ENCODE data around the gene PCDHGA1. TPM values are rescaled to one million over a fixed set of nuclear protein-coding genes. Genes with fewer than 3 reads are reported as not detected.

PCDHGA1 gene
- total RNA-seq, 2 donors from 2014 or later: 1.4 to 2.0 TPM

- H3K4me3 ChIP-seq: no peak overlapping the region
- peak; percentile 96 for DNase-seq (ENCODE audit: low spot score)
- no peaks in the 10 kb centered on the region for H3K9me3 ChIP-seq
- H3K4me1 ChIP-seq: peaks cover 0 to 64% of the 10 kb centered on the region in 2 donors
- no peaks in the 10 kb centered on the region for H3K27me3 ChIP-seq
- peaks cover 50% of the 10 kb centered on the region for H3K36me3 ChIP-seq
- peak; percentile 99 to 100 for TF ChIP-seq CTCF (IDR thresholded peaks at IDR 0.05)
- H3K27ac ChIP-seq: peak overlapping the region; percentile 38 to 66
Observed at GRCh38 chr5:141524604-141525597, 194.6 kb downstream of the PCDHGA1 start.

- peak overlapping the region; percentile 38 to 66 for H3K27ac ChIP-seq
- H3K9me3 ChIP-seq: no peaks in the 10 kb centered on the region
- no peaks in the 10 kb centered on the region for H3K27me3 ChIP-seq
- H3K4me1 ChIP-seq: peaks cover 0 to 62% of the 10 kb centered on the region in 2 donors
- no peak for TF ChIP-seq CTCF (IDR thresholded peaks at IDR 0.05)
- H3K4me3 ChIP-seq: no peak overlapping the region
- H3K36me3 ChIP-seq: peaks cover 44% of the 10 kb centered on the region
- DNase-seq (ENCODE audit: low spot score): no peak
Observed at GRCh38 chr5:141525653-141526052, 195.3 kb downstream of the PCDHGA1 start.

DNA sequence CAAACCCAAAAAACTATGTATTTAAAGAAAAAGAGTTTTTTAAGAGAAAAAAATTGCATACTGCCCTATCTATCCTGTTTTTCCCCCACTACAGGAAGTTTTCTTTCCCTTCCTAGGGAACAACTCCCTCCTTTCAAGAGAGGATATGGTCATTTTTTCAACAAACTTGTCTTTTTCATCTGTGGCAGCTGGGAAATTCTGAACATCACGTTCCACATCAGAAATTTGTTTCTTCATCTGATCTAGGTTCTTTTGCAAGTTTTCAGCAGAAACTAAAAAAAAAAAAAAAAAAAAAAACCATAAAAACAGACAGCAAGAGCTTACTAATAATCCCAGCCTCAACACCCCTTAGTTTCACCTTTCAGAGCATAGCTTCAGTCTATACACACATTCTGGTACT, 197.1 kb downstream of the PCDHGA1 start:
- Histone ChIP-seq H3K27me3 (no peaks in the 10 kb centered on the region), H3K27ac (peak overlapping the region; percentile 73 to 77), H3K9me3 (no peaks in the 10 kb centered on the region), H3K4me3 (no peak overlapping the region), H3K36me3 (peaks cover 48% of the 10 kb centered on the region), H3K4me1 (peaks cover 0 to 45% of the 10 kb centered on the region in 2 donors)
- no peak for TF ChIP-seq CTCF (IDR thresholded peaks at IDR 0.05)
- no peak for DNase-seq (ENCODE audit: low spot score)

- Histone ChIP-seq H3K27ac (peak overlapping the region; percentile 73 to 77), H3K4me3 (no peak overlapping the region), H3K9me3 (no peaks in the 10 kb centered on the region), H3K4me1 (peaks cover 0 to 40% of the 10 kb centered on the region in 2 donors), H3K36me3 (peaks cover 53% of the 10 kb centered on the region), H3K27me3 (no peaks in the 10 kb centered on the region)
- DNase-seq (ENCODE audit: low spot score): peak; percentile 89
- TF ChIP-seq CTCF (IDR thresholded peaks at IDR 0.05): no peak
Observed at GRCh38 chr5:141528291-141528984, 198.1 kb downstream of the PCDHGA1 start.

GRCh38 chr5:141529002-141529401, 198.7 kb downstream of the PCDHGA1 start:
- no peak for TF ChIP-seq CTCF (IDR thresholded peaks at IDR 0.05)
- Histone ChIP-seq H3K27me3 (no peaks in the 10 kb centered on the region), H3K27ac (peak overlapping the region; percentile 73 to 77), H3K4me3 (no peak overlapping the region), H3K9me3 (no peaks in the 10 kb centered on the region), H3K36me3 (peaks cover 53% of the 10 kb centered on the region), H3K4me1 (peaks cover 0 to 38% of the 10 kb centered on the region in 2 donors)
- no peak for DNase-seq (ENCODE audit: low spot score)
